Neural cell (in vitro differentiated cells): Measurements from ENCODE around the gene ADAMTS2. TPM values are rescaled to one million over a fixed set of nuclear protein-coding genes. Genes with fewer than 3 reads are reported as not detected.

Experiments
- H2AFZ ChIP-seq: fragments of 200-600, 300-800 bp; sonication (generic), shearing (Covaris generic); 2 replicates; pipeline ENCODE4 v1.6.0; 2014; ENCODE audit warnings: low read depth, mild to moderate bottlenecking, antibody characterized with exemption, low read length, moderate library complexity
- H3F3A ChIP-seq: fragments of 200-600 bp; shearing (Covaris generic); 2 replicates; pipeline ENCODE4 v1.6.1; 2016; ENCODE audit warnings: mild to moderate bottlenecking, moderate library complexity, mixed read lengths, antibody characterized with exemption, low read length; ENCODE audit not compliant: insufficient read depth, poor library complexity, severe bottlenecking
- H3K27ac ChIP-seq: fragments of 200-600, 300-800 bp; sonication (generic), shearing (Covaris generic); 2 replicates; pipeline ENCODE4 v1.5.1; 2014; ENCODE audit warnings: mild to moderate bottlenecking, low read length, moderate library complexity
- H3K27me3 ChIP-seq: fragments of 300-800, 200-600 bp; sonication (generic), shearing (Covaris generic); 2 replicates; pipeline ENCODE4 v1.6.0; 2014; ENCODE audit warnings: mild to moderate bottlenecking, low read depth, low read length, moderate library complexity; ENCODE audit not compliant: insufficient read depth
- H3K36me3 ChIP-seq: fragments of 300-800, 200-600 bp; sonication (generic), shearing (Covaris generic); 2 replicates; pipeline ENCODE4 v1.5.1; 2014; ENCODE audit warnings: mild to moderate bottlenecking, antibody characterized with exemption, low read length, moderate library complexity; ENCODE audit not compliant: insufficient read depth
- H3K4me2 ChIP-seq: fragments of 300-800, 200-600 bp; sonication (generic), shearing (Covaris generic); 2 replicates; pipeline ENCODE4 v1.6.0; 2014; ENCODE audit warnings: mild to moderate bottlenecking, low read length
- H3K4me3 ChIP-seq: fragments of 300-800, 200-600 bp; sonication (generic), shearing (Covaris generic); 2 replicates; pipeline ENCODE4 v1.5.1; 2014; ENCODE audit warnings: mild to moderate bottlenecking, low read length, moderate library complexity
- H3K79me2 ChIP-seq: fragments of 200-600 bp; shearing (Covaris generic); replicated peaks from 2 replicates; pipeline ENCODE4 v1.6.0; 2014; ENCODE audit warnings: mild to moderate bottlenecking, low read length, moderate library complexity; ENCODE audit not compliant: insufficient read depth
- H3K9ac ChIP-seq: fragments of 300-800, 200-600 bp; sonication (generic), shearing (Covaris generic); 2 replicates; pipeline ENCODE4 v1.6.1; 2016; ENCODE audit warnings: mild to moderate bottlenecking, low read length, mixed read lengths
- H3K9me2 ChIP-seq: fragments of 200-600 bp; shearing (Covaris generic); 2 replicates; pipeline ENCODE4 v1.6.1; 2016; ENCODE audit warnings: mild to moderate bottlenecking, low read length, mixed read lengths; ENCODE audit not compliant: insufficient read depth
- H3K9me3 ChIP-seq: fragments of 200-600, 300-800 bp; sonication (generic), shearing (Covaris generic); 2 replicates; pipeline ENCODE4 v1.6.1; 2016; ENCODE audit warnings: mild to moderate bottlenecking, mixed run types, low read length, moderate library complexity, mixed read lengths
- H4K20me1 ChIP-seq: fragments of 200-600 bp; shearing (Covaris generic); 2 replicates; pipeline ENCODE4 v1.6.1; 2016; ENCODE audit warnings: mild to moderate bottlenecking, mixed run types; ENCODE audit not compliant: insufficient read depth
- EP300 ChIP-seq: fragments of 450-650 bp; conservative IDR thresholded peaks from 2 replicates; pipeline ENCODE4 v1.6.1; 2014; ENCODE audit warnings: antibody characterized with exemption, mild to moderate bottlenecking, moderate library complexity; ENCODE audit not compliant: poor library complexity, severe bottlenecking
- EZH2 ChIP-seq: fragments of 200-600, 300-800 bp; shearing (Covaris generic), sonication (generic); IDR thresholded peaks from 2 replicates; pipeline ENCODE4 v1.6.1; 2014; ENCODE audit warnings: antibody characterized with exemption, low read length, borderline replicate concordance, mild to moderate bottlenecking; ENCODE audit not compliant: insufficient read depth, poor library complexity, severe bottlenecking
- MXI1 ChIP-seq: fragments of 450-650 bp; conservative IDR thresholded peaks from 2 replicates; pipeline ENCODE4 v1.6.1; 2014; ENCODE audit warnings: antibody characterized with exemption, mild to moderate bottlenecking; ENCODE audit not compliant: poor library complexity, severe bottlenecking
- POLR2AphosphoS5 ChIP-seq: IDR thresholded peaks from 2 replicates; pipeline ENCODE4 v1.6.1; 2012
- RAD21 ChIP-seq: fragments of 450-650 bp; conservative IDR thresholded peaks from 2 replicates; pipeline ENCODE4 v1.6.1; 2014; ENCODE audit warnings: antibody characterized with exemption, mild to moderate bottlenecking, moderate library complexity
- SMC3 ChIP-seq: fragments of 450-650 bp; conservative IDR thresholded peaks from 2 replicates; pipeline ENCODE4 v1.6.1; 2014; ENCODE audit warnings: antibody characterized with exemption, mild to moderate bottlenecking, moderate library complexity; ENCODE audit not compliant: poor library complexity
- TAF1 ChIP-seq: IDR thresholded peaks from 2 replicates; pipeline ENCODE4 v1.6.1; 2012; ENCODE audit warnings: low read depth
- polyA plus RNA-seq: library from polyadenylated mRNA; depleted of rRNA; stranded (reverse); fragments of >200 nt; gene quantifications from 2 replicates; pipeline ENCODE4 v1.2.3, GENCODE V29; 2014
- TF ChIP-seq, protein P1 (sequence below): IDR thresholded peaks from 2 replicates; pipeline ENCODE4 v1.6.1; 2012; ENCODE audit warnings: borderline replicate concordance
- TF ChIP-seq, protein P2 (sequence below): fragments of 450-650 bp; IDR thresholded peaks from 2 replicates; pipeline ENCODE4 v1.5.1; 2014; ENCODE audit warnings: antibody characterized with exemption, mild to moderate bottlenecking, moderate library complexity; ENCODE audit not compliant: poor library complexity, severe bottlenecking

The ADAMTS2 gene
- polyA plus RNA-seq, 1 donor from 2014 or later: 0.61 TPM

DNA sequence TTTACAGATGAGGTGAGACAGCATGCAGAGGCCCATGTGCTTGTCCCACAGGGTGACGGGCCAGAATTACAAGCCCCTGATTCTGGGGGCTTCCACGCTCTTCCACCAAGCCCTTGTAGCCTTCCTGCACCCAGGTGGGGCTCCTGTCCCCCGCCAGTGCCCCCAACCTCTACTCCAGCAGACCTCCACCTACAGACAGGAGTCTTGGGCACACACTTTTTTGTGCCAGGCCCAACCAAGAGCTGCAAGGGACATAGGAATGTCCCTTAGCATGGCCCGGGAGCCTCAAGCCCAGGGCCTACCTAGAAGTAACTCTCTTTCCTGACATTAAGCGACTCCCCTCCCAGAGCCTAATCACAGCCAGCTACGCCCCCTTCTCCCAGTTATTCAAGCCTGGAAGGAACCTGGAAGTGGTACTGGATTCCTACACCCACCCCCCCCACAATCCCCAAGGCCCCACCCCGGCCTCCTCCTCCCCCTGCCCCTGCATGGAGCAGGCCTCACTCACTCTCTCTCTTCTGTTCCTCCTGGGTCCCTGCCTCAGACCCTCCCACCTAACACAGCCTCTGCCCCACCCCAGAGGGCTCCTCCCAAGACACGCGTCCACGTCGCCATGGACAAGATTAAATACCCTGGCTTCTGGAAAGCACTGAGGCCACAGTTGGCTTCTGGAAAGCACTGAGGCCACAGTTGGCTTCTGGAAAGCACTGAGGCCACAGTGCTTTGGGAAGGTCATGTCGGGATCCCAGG is 30.5 kb downstream of the ADAMTS2 start:
- H3K27ac ChIP-seq: no peak overlapping the region

DNA sequence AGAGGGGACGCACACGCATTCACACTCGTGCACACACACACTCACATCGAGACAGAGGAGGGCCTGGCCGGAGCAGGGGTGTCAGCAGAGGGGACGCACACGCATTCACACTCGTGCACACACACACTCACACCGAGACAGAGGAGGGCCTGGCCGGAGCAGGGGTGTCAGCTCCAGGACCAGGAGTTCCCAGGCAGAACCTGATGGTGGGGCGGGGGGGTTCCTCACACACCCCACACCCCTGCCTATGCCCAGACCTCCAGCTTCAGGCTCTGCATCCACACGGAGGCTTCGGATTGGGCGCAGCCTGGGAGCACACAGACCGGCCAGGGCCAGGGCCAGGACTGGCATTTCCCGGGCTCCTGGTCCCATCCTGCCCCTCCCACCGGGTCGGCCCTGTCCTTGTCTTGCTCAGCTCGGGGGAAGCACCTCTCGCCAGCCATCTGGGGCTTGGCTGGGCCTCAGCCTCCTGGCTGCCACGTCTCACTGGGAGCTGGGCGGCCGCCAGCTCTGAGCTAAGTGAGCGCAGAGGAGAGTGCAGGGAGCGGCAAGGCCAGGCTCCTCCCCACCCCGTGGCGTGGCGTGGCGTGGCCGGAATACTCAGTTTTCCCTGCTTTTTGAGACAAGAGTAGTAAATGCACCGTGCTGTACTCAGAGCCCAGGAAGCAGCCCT is 31.3 kb downstream of the ADAMTS2 start:
- no peak overlapping the region for H3K27ac ChIP-seq
- H3F3A ChIP-seq: no peaks in the 10 kb centered on the region
- no peaks in the 10 kb centered on the region for H3K36me3 ChIP-seq
- H3K4me3 ChIP-seq: no peak overlapping the region
- no peaks in the 10 kb centered on the region for H3K9me2 ChIP-seq
- H3K4me2 ChIP-seq: no peak overlapping the region
- no peaks in the 10 kb centered on the region for H3K79me2 ChIP-seq
- no peaks in the 10 kb centered on the region for H3K9me3 ChIP-seq
- no peak overlapping the region for H3K9ac ChIP-seq
- H3K27me3 ChIP-seq: no peaks in the 10 kb centered on the region
- no peaks in the 10 kb centered on the region for H4K20me1 ChIP-seq
- no peak overlapping the region for H2AFZ ChIP-seq
- TF ChIP-seq POLR2AphosphoS5: no peak
- no peak for TF ChIP-seq EZH2
- no peak for TF ChIP-seq EP300
- TF ChIP-seq, protein P1, sequence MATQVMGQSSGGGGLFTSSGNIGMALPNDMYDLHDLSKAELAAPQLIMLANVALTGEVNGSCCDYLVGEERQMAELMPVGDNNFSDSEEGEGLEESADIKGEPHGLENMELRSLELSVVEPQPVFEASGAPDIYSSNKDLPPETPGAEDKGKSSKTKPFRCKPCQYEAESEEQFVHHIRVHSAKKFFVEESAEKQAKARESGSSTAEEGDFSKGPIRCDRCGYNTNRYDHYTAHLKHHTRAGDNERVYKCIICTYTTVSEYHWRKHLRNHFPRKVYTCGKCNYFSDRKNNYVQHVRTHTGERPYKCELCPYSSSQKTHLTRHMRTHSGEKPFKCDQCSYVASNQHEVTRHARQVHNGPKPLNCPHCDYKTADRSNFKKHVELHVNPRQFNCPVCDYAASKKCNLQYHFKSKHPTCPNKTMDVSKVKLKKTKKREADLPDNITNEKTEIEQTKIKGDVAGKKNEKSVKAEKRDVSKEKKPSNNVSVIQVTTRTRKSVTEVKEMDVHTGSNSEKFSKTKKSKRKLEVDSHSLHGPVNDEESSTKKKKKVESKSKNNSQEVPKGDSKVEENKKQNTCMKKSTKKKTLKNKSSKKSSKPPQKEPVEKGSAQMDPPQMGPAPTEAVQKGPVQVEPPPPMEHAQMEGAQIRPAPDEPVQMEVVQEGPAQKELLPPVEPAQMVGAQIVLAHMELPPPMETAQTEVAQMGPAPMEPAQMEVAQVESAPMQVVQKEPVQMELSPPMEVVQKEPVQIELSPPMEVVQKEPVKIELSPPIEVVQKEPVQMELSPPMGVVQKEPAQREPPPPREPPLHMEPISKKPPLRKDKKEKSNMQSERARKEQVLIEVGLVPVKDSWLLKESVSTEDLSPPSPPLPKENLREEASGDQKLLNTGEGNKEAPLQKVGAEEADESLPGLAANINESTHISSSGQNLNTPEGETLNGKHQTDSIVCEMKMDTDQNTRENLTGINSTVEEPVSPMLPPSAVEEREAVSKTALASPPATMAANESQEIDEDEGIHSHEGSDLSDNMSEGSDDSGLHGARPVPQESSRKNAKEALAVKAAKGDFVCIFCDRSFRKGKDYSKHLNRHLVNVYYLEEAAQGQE: no peak
- no peak for TF ChIP-seq SMC3
- TF ChIP-seq MXI1: no peak
- no peak for TF ChIP-seq RAD21
- TF ChIP-seq, protein P2, sequence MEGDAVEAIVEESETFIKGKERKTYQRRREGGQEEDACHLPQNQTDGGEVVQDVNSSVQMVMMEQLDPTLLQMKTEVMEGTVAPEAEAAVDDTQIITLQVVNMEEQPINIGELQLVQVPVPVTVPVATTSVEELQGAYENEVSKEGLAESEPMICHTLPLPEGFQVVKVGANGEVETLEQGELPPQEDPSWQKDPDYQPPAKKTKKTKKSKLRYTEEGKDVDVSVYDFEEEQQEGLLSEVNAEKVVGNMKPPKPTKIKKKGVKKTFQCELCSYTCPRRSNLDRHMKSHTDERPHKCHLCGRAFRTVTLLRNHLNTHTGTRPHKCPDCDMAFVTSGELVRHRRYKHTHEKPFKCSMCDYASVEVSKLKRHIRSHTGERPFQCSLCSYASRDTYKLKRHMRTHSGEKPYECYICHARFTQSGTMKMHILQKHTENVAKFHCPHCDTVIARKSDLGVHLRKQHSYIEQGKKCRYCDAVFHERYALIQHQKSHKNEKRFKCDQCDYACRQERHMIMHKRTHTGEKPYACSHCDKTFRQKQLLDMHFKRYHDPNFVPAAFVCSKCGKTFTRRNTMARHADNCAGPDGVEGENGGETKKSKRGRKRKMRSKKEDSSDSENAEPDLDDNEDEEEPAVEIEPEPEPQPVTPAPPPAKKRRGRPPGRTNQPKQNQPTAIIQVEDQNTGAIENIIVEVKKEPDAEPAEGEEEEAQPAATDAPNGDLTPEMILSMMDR: no peak

More for the DNA sequence above, 30.5 kb downstream of the ADAMTS2 start:
- TF ChIP-seq RAD21: no peak
- no peak for TF ChIP-seq SMC3
- TF ChIP-seq, protein P2: no peak
- no peak for TF ChIP-seq EP300
- no peak for TF ChIP-seq POLR2AphosphoS5
- TF ChIP-seq EZH2: no peak
- TF ChIP-seq TAF1: no peak
- no peak for TF ChIP-seq MXI1
- TF ChIP-seq, protein P1: no peak
- no peak overlapping the region for H3K4me2 ChIP-seq
- no peaks in the 10 kb centered on the region for H3K9me3 ChIP-seq
- H3K27me3 ChIP-seq: no peaks in the 10 kb centered on the region
- H3F3A ChIP-seq: no peaks in the 10 kb centered on the region
- H2AFZ ChIP-seq: no peak overlapping the region
- H3K36me3 ChIP-seq: no peaks in the 10 kb centered on the region
- H3K79me2 ChIP-seq: no peaks in the 10 kb centered on the region
- H3K9me2 ChIP-seq: no peaks in the 10 kb centered on the region
- no peaks in the 10 kb centered on the region for H4K20me1 ChIP-seq
- H3K9ac ChIP-seq: no peak overlapping the region
- no peak overlapping the region for H3K4me3 ChIP-seq
